GM12892 (cell line): ENCODE data around the gene SEH1L.

ENCODE experiments used
- POLR2A ChIP-seq: IDR thresholded peaks from 2 replicates; pipeline ENCODE4 v1.6.1; 2011; ENCODE audit warnings: low read depth, low read length, control low read depth
- POLR2AphosphoS5 ChIP-seq: IDR thresholded peaks from 2 replicates; pipeline ENCODE4 v1.6.1; 2011; ENCODE audit warnings: low read depth, low read length, control low read depth
- TAF1 ChIP-seq: IDR thresholded peaks from 2 replicates; pipeline ENCODE4 v1.6.1; 2011; ENCODE audit warnings: low read depth, mild to moderate bottlenecking, control low read depth, low read length, borderline replicate concordance

GRCh38 chr18:13007248-13007560 lies 59.4 kb downstream of the SEH1L start:
- TF ChIP-seq POLR2AphosphoS5 (no peak), POLR2A (no peak), TAF1 (no peak)
